Activated CD4-positive, alpha-beta memory T cell treated with anti-CD3 and anti-CD28 coated beads for 36 hours (primary cell): ENCODE data around the gene CRTC2. TPM values are rescaled to one million over a fixed set of nuclear protein-coding genes. Genes with fewer than 3 reads are reported as not detected.

Experiments
- CTCF ChIA-PET: fragments of 350-600 bp; sonication (Branson Sonifier 250); formaldehyde crosslinking; loops from one replicate; lab custom pipeline; 2021; ENCODE audit warnings: antibody characterized with exemption, inconsistent platforms; lab: Charles Lee
- POLR2A ChIA-PET: fragments of 350-600 bp; sonication (Branson Sonifier 250); formaldehyde crosslinking; loops from one replicate; lab custom pipeline; 2021; ENCODE audit warnings: antibody characterized with exemption; lab: Charles Lee
- DNase-seq: peaks from one replicate; pipeline ENCODE4 v3.0.0-alpha.2; 2020
- H3K27ac Mint-ChIP-seq: one replicate; pipeline ENCODE4 v1.8.0; 2021; ENCODE audit warnings: mixed read lengths
- H3K27me3 Mint-ChIP-seq: one replicate; pipeline ENCODE4 v1.8.0; 2021; ENCODE audit warnings: mixed read lengths
- H3K36me3 Mint-ChIP-seq: one replicate; pipeline ENCODE4 v1.8.0; 2021; ENCODE audit warnings: mixed read lengths
- H3K4me1 Mint-ChIP-seq: one replicate; pipeline ENCODE4 v1.8.0; 2021; ENCODE audit warnings: low read depth, mixed read lengths
- H3K4me3 Mint-ChIP-seq: one replicate; pipeline ENCODE4 v1.8.0; 2021; ENCODE audit warnings: mild to moderate bottlenecking, mixed read lengths
- H3K9me3 Mint-ChIP-seq: one replicate; pipeline ENCODE4 v1.8.0; 2021; ENCODE audit warnings: mixed read lengths
- intact Hi-C: fragments of 100-400 bp; cut with micrococcal nuclease; formaldehyde crosslinking; loops from one replicate; pipeline ENCODE4 v1.15.1; 2023
- total RNA-seq, 2 experiments: library from RNA; stranded (reverse); gene quantifications; one replicate each; pipeline ENCODE4 v1.2.3, GENCODE V29; 2021

CRTC2 gene
- total RNA-seq, 2 experiments from 2014 or later = 60.8 to 78.0 TPM

GRCh38 chr1:153928245-153928644, 30.2 kb downstream of the CRTC2 start:
- no peak overlapping the region for H3K27ac Mint-ChIP-seq
- CTCF ChIA-PET = interaction anchor here (1.5 kb wide), 1 partner anchor 9 kb away, joined by 3 read pairs; no protein-coding TSS in a partner anchor
- POLR2A ChIA-PET = interaction anchor here (1.2 kb wide), 1 partner anchor 16 kb away, joined by 3 read pairs; no protein-coding TSS in a partner anchor

GRCh38 chr1:153926405-153926804, 32.0 kb downstream of the CRTC2 start:
- ChIA-PET POLR2A (no interaction called here), CTCF (no interaction called here)
- peaks cover 12% of the 10 kb centered on the region for H3K4me1 Mint-ChIP-seq
- DNase-seq = no peak
- intact Hi-C loops = no loop called here
- H3K36me3 Mint-ChIP-seq = peaks cover 7% of the 10 kb centered on the region
- H3K9me3 Mint-ChIP-seq = no peaks in the 10 kb centered on the region
- no peaks in the 10 kb centered on the region for H3K27me3 Mint-ChIP-seq
- no peak overlapping the region for H3K4me3 Mint-ChIP-seq
- no peak overlapping the region for H3K27ac Mint-ChIP-seq

More at GRCh38 chr1:153928245-153928644, 30.2 kb downstream of the CRTC2 start:
- Mint-ChIP-seq H3K4me3 (no peak overlapping the region), H3K9me3 (no peaks in the 10 kb centered on the region), H3K36me3 (peaks cover 12% of the 10 kb centered on the region), H3K4me1 (peaks cover 10% of the 10 kb centered on the region), H3K27me3 (no peaks in the 10 kb centered on the region)
- intact Hi-C loops = no loop called here
- DNase-seq = no peak

- Mint-ChIP-seq H3K4me1 (peaks cover 38% of the 10 kb centered on the region), H3K4me3 (peak within 1 kb of the TSS; percentile 77), H3K9me3 (no peaks in the 10 kb centered on the region), H3K27ac (peak within 1 kb of the TSS; percentile 96), H3K27me3 (no peaks in the 10 kb centered on the region), H3K36me3 (no peaks in the 10 kb centered on the region)
- POLR2A ChIA-PET = interaction anchor here (0.5 to 4.7 kb wide), 14 partner anchors 17 to 408 kb away, joined by 3 to 41 read pairs (median 6); partner anchors contain the start of genes CREB3L4, DENND4B, JTB and RPS27
- intact Hi-C loops = loop anchor here (1.0 to 5.0 kb wide), 12 partner anchors 23 to 378 kb away; partner anchors contain the start of genes CHTOP, CREB3L4, CRTC2 and DENND4B
- CTCF ChIA-PET = interaction anchor here (0.7 to 3.6 kb wide), 9 partner anchors 15 to 127 kb away, joined by 3 to 15 read pairs (median 3); partner anchors contain the start of genes CREB3L4, DENND4B, JTB and RAB13
- peak; percentile 99 for DNase-seq
Measured at GRCh38 chr1:153922972-153923925, 35.2 kb downstream of the CRTC2 start, which contains the start of gene GATAD2B. Gene GATAD2B (minus strand): TSS chr1:153922972. CDS start chr1:153828347, 94,625 bp downstream.

GRCh38 chr1:153922076-153922971, 36.1 kb downstream of the CRTC2 start:
- no peaks in the 10 kb centered on the region for H3K9me3 Mint-ChIP-seq
- peak; percentile 80 for DNase-seq
- H3K4me3 Mint-ChIP-seq = peak overlapping the region; percentile 77
- H3K4me1 Mint-ChIP-seq = peaks cover 48% of the 10 kb centered on the region
- POLR2A ChIA-PET = interaction anchor here (0.9 to 4.7 kb wide), 11 partner anchors 20 to 139 kb away, joined by 3 to 41 read pairs (median 4); partner anchors contain the start of genes CREB3L4, DENND4B, JTB and RPS27
- no peaks in the 10 kb centered on the region for H3K27me3 Mint-ChIP-seq
- CTCF ChIA-PET = interaction anchor here (1.0 to 3.6 kb wide), 7 partner anchors 23 to 245 kb away, joined by 3 to 15 read pairs (median 6); partner anchors contain the start of genes RAB13 and RPS27
- peak overlapping the region; percentile 96 for H3K27ac Mint-ChIP-seq
- intact Hi-C loops = loop anchor here (2.0 to 5.0 kb wide), 6 partner anchors 36 to 300 kb away; partner anchors contain the start of genes CHTOP, CREB3L4, CRTC2 and ILF2
- no peaks in the 10 kb centered on the region for H3K36me3 Mint-ChIP-seq

- Mint-ChIP-seq H3K4me1 (peaks cover 48% of the 10 kb centered on the region), H3K27ac (peak overlapping the region; percentile 96), H3K9me3 (no peaks in the 10 kb centered on the region), H3K27me3 (no peaks in the 10 kb centered on the region), H3K4me3 (peak overlapping the region; percentile 77), H3K36me3 (no peaks in the 10 kb centered on the region)
- DNase-seq = peak; percentile 23
- POLR2A ChIA-PET = interaction anchor here (0.9 to 4.7 kb wide), 10 partner anchors 21 to 121 kb away, joined by 3 to 41 read pairs (median 4); partner anchors contain the start of genes DENND4B and JTB
- intact Hi-C loops = loop anchor here (2.0 to 5.0 kb wide), 7 partner anchors 37 to 301 kb away; partner anchors contain the start of genes CHTOP, CREB3L4, CRTC2 and ILF2
- CTCF ChIA-PET = interaction anchor here (1.0 to 3.6 kb wide), 7 partner anchors 24 to 244 kb away, joined by 3 to 15 read pairs (median 6); partner anchors contain the start of gene RAB13
Measured at GRCh38 chr1:153921803-153922075, 36.7 kb downstream of the CRTC2 start.

- intact Hi-C loops = loop anchor here (2.0 to 5.0 kb wide), 3 partner anchors 124 to 301 kb away; partner anchors contain the start of genes CHTOP and UBAP2L
- no peak for DNase-seq
- H3K4me1 Mint-ChIP-seq = peaks cover 49% of the 10 kb centered on the region
- H3K4me3 Mint-ChIP-seq = peak overlapping the region; percentile 77
- ChIA-PET POLR2A (interaction anchor here (1.0 to 4.7 kb wide), 8 partner anchors 21 to 120 kb away, joined by 3 to 41 read pairs (median 4); partner anchors contain the start of genes DENND4B and RPS27), CTCF (interaction anchor here (1.0 to 3.6 kb wide), 8 partner anchors 10 to 244 kb away, joined by 3 to 15 read pairs (median 6); partner anchors contain the start of gene RAB13)
- H3K27ac Mint-ChIP-seq = peak overlapping the region; percentile 96
- peaks cover 1% of the 10 kb centered on the region for H3K36me3 Mint-ChIP-seq
- no peaks in the 10 kb centered on the region for H3K9me3 Mint-ChIP-seq
- no peaks in the 10 kb centered on the region for H3K27me3 Mint-ChIP-seq
Measured at GRCh38 chr1:153921080-153921802, 37.2 kb downstream of the CRTC2 start.

GRCh38 chr1:153919876-153920852, 38.2 kb downstream of the CRTC2 start:
- POLR2A ChIA-PET = interaction anchor here (0.8 to 4.7 kb wide), 7 partner anchors 25 to 285 kb away, joined by 3 to 41 read pairs (median 3); partner anchors contain the start of genes DENND4B and RPS27
- CTCF ChIA-PET = interaction anchor here (0.8 to 4.0 kb wide), 12 partner anchors 8 to 240 kb away, joined by 3 to 20 read pairs (median 3); partner anchors contain the start of genes CREB3L4, DENND4B and RAB13
- peak; percentile 28 for DNase-seq
- H3K27ac Mint-ChIP-seq = peak overlapping the region; percentile 96
- peaks cover 53% of the 10 kb centered on the region for H3K4me1 Mint-ChIP-seq
- H3K9me3 Mint-ChIP-seq = no peaks in the 10 kb centered on the region
- peak overlapping the region; percentile 77 for H3K4me3 Mint-ChIP-seq
- peaks cover 3% of the 10 kb centered on the region for H3K36me3 Mint-ChIP-seq
- no peaks in the 10 kb centered on the region for H3K27me3 Mint-ChIP-seq
- intact Hi-C loops = loop anchor here (2.0 to 5.0 kb wide), 3 partner anchors 123 to 302 kb away; partner anchors contain the start of genes CHTOP and UBAP2L

- POLR2A ChIA-PET = no interaction called here
- H3K36me3 Mint-ChIP-seq = peaks cover 5% of the 10 kb centered on the region
- DNase-seq = no peak
Measured at GRCh38 chr1:153916297-153916696, 42.1 kb downstream of the CRTC2 start.

GRCh38 chr1:153912349-153912748, 46.1 kb downstream of the CRTC2 start:
- Mint-ChIP-seq H3K9me3 (no peaks in the 10 kb centered on the region), H3K4me1 (peaks cover 27% of the 10 kb centered on the region), H3K27me3 (no peaks in the 10 kb centered on the region), H3K4me3 (no peak overlapping the region), H3K27ac (no peak overlapping the region), H3K36me3 (peaks cover 8% of the 10 kb centered on the region)
- POLR2A ChIA-PET = interaction anchor here (1.5 kb wide), 1 partner anchor 29 kb away, joined by 3 read pairs; no protein-coding TSS in a partner anchor
- DNase-seq = no peak
- CTCF ChIA-PET = interaction anchor here (2.1 kb wide), 1 partner anchor 8 kb away, joined by 6 read pairs; no protein-coding TSS in a partner anchor
- intact Hi-C loops = no loop called here

More at GRCh38 chr1:153916297-153916696, 42.1 kb downstream of the CRTC2 start:
- Mint-ChIP-seq H3K27ac (peak overlapping the region; percentile 28), H3K27me3 (no peaks in the 10 kb centered on the region), H3K4me1 (peaks cover 58% of the 10 kb centered on the region), H3K9me3 (no peaks in the 10 kb centered on the region), H3K4me3 (no peak overlapping the region)
- CTCF ChIA-PET = interaction anchor here (0.6 to 1.4 kb wide), 3 partner anchors 70 to 1805 kb away, joined by 3 to 5 read pairs (median 3); partner anchors contain the start of gene RAB13
- intact Hi-C loops = no loop called here
